Right forelimb (tissue), 1 donor: ENCODE results near the gene ERMARD.

ENCODE experiments used
- DNase-seq: peaks from one replicate; pipeline ENCODE4 v3.0.0-alpha.2; 2018

The ERMARD gene

GRCh38 chr6:169827290-169827717, 75.9 kb downstream of the ERMARD start:
- DNase-seq: no peak

GRCh38 chr6:169828176-169828575, 76.8 kb downstream of the ERMARD start:
- no peak for DNase-seq

- no peak for DNase-seq
These were observed 78.4 kb downstream of the ERMARD start for GRCh38 chr6:169829786-169830185.

GRCh38 chr6:169830876-169831275, 79.5 kb downstream of the ERMARD start:
- no peak for DNase-seq
